Neural cell (in vitro differentiated cells): ENCODE measurements around the gene ANGPT4. TPM values are rescaled to one million over a fixed set of nuclear protein-coding genes. Genes with fewer than 3 reads are reported as not detected.

Experiments used
- H2AFZ ChIP-seq: fragments of 200-600, 300-800 bp; sonication (generic), shearing (Covaris generic); 2 replicates; pipeline ENCODE4 v1.6.0; 2014; ENCODE audit warnings: low read depth, mild to moderate bottlenecking, antibody characterized with exemption, low read length, moderate library complexity
- H3F3A ChIP-seq: fragments of 200-600 bp; shearing (Covaris generic); 2 replicates; pipeline ENCODE4 v1.6.1; 2016; ENCODE audit warnings: mild to moderate bottlenecking, moderate library complexity, mixed read lengths, antibody characterized with exemption, low read length; ENCODE audit not compliant: insufficient read depth, poor library complexity, severe bottlenecking
- H3K27ac ChIP-seq: fragments of 200-600, 300-800 bp; sonication (generic), shearing (Covaris generic); 2 replicates; pipeline ENCODE4 v1.5.1; 2014; ENCODE audit warnings: mild to moderate bottlenecking, low read length, moderate library complexity
- H3K27me3 ChIP-seq: fragments of 300-800, 200-600 bp; sonication (generic), shearing (Covaris generic); 2 replicates; pipeline ENCODE4 v1.6.0; 2014; ENCODE audit warnings: mild to moderate bottlenecking, low read depth, low read length, moderate library complexity; ENCODE audit not compliant: insufficient read depth
- H3K36me3 ChIP-seq: fragments of 300-800, 200-600 bp; sonication (generic), shearing (Covaris generic); 2 replicates; pipeline ENCODE4 v1.5.1; 2014; ENCODE audit warnings: mild to moderate bottlenecking, antibody characterized with exemption, low read length, moderate library complexity; ENCODE audit not compliant: insufficient read depth
- H3K4me2 ChIP-seq: fragments of 300-800, 200-600 bp; sonication (generic), shearing (Covaris generic); 2 replicates; pipeline ENCODE4 v1.6.0; 2014; ENCODE audit warnings: mild to moderate bottlenecking, low read length
- H3K4me3 ChIP-seq: fragments of 300-800, 200-600 bp; sonication (generic), shearing (Covaris generic); 2 replicates; pipeline ENCODE4 v1.5.1; 2014; ENCODE audit warnings: mild to moderate bottlenecking, low read length, moderate library complexity
- H3K79me2 ChIP-seq: fragments of 200-600 bp; shearing (Covaris generic); replicated peaks from 2 replicates; pipeline ENCODE4 v1.6.0; 2014; ENCODE audit warnings: mild to moderate bottlenecking, low read length, moderate library complexity; ENCODE audit not compliant: insufficient read depth
- H3K9ac ChIP-seq: fragments of 300-800, 200-600 bp; sonication (generic), shearing (Covaris generic); 2 replicates; pipeline ENCODE4 v1.6.1; 2016; ENCODE audit warnings: mild to moderate bottlenecking, low read length, mixed read lengths
- H3K9me2 ChIP-seq: fragments of 200-600 bp; shearing (Covaris generic); 2 replicates; pipeline ENCODE4 v1.6.1; 2016; ENCODE audit warnings: mild to moderate bottlenecking, low read length, mixed read lengths; ENCODE audit not compliant: insufficient read depth
- H3K9me3 ChIP-seq: fragments of 200-600, 300-800 bp; sonication (generic), shearing (Covaris generic); 2 replicates; pipeline ENCODE4 v1.6.1; 2016; ENCODE audit warnings: mild to moderate bottlenecking, mixed run types, low read length, moderate library complexity, mixed read lengths
- H4K20me1 ChIP-seq: fragments of 200-600 bp; shearing (Covaris generic); 2 replicates; pipeline ENCODE4 v1.6.1; 2016; ENCODE audit warnings: mild to moderate bottlenecking, mixed run types; ENCODE audit not compliant: insufficient read depth
- EP300 ChIP-seq: fragments of 450-650 bp; conservative IDR thresholded peaks from 2 replicates; pipeline ENCODE4 v1.6.1; 2014; ENCODE audit warnings: antibody characterized with exemption, mild to moderate bottlenecking, moderate library complexity; ENCODE audit not compliant: poor library complexity, severe bottlenecking
- EZH2 ChIP-seq: fragments of 200-600, 300-800 bp; shearing (Covaris generic), sonication (generic); IDR thresholded peaks from 2 replicates; pipeline ENCODE4 v1.6.1; 2014; ENCODE audit warnings: antibody characterized with exemption, low read length, borderline replicate concordance, mild to moderate bottlenecking; ENCODE audit not compliant: insufficient read depth, poor library complexity, severe bottlenecking
- MXI1 ChIP-seq: fragments of 450-650 bp; conservative IDR thresholded peaks from 2 replicates; pipeline ENCODE4 v1.6.1; 2014; ENCODE audit warnings: antibody characterized with exemption, mild to moderate bottlenecking; ENCODE audit not compliant: poor library complexity, severe bottlenecking
- POLR2AphosphoS5 ChIP-seq: IDR thresholded peaks from 2 replicates; pipeline ENCODE4 v1.6.1; 2012
- RAD21 ChIP-seq: fragments of 450-650 bp; conservative IDR thresholded peaks from 2 replicates; pipeline ENCODE4 v1.6.1; 2014; ENCODE audit warnings: antibody characterized with exemption, mild to moderate bottlenecking, moderate library complexity
- SMC3 ChIP-seq: fragments of 450-650 bp; conservative IDR thresholded peaks from 2 replicates; pipeline ENCODE4 v1.6.1; 2014; ENCODE audit warnings: antibody characterized with exemption, mild to moderate bottlenecking, moderate library complexity; ENCODE audit not compliant: poor library complexity
- TAF1 ChIP-seq: IDR thresholded peaks from 2 replicates; pipeline ENCODE4 v1.6.1; 2012; ENCODE audit warnings: low read depth
- polyA plus RNA-seq: library from polyadenylated mRNA; depleted of rRNA; stranded (reverse); fragments of >200 nt; gene quantifications from 2 replicates; pipeline ENCODE4 v1.2.3, GENCODE V29; 2014
- TF ChIP-seq, protein P1 (sequence below): IDR thresholded peaks from 2 replicates; pipeline ENCODE4 v1.6.1; 2012; ENCODE audit warnings: borderline replicate concordance
- TF ChIP-seq, protein P2 (sequence below): fragments of 450-650 bp; IDR thresholded peaks from 2 replicates; pipeline ENCODE4 v1.5.1; 2014; ENCODE audit warnings: antibody characterized with exemption, mild to moderate bottlenecking, moderate library complexity; ENCODE audit not compliant: poor library complexity, severe bottlenecking

Gene ANGPT4
- polyA plus RNA-seq, 1 donor from 2014 or later = not detected

DNA sequence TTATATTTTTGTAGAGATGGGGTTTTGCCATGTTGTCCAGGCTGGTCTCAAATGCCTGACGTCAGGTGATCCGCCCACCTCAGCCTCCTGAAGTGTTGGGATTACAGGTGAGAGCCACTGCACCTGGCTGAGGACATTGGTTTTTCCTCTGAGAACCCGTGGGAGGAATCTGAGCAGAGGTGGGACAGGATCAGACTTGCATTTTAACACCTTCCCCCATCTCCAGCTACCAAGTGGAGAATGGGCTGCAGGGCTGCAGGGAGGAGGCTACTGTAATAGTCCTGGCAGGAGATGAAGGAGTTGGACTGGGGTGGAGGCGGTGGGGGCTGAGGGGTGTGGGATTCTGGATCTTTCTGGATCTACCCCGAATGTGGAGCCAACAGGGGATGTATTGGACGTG is 58.1 kb downstream of the ANGPT4 start:
- Histone ChIP-seq H3K9me3 (no peaks in the 10 kb centered on the region), H3K9me2 (no peaks in the 10 kb centered on the region), H3K27me3 (no peaks in the 10 kb centered on the region), H3F3A (no peaks in the 10 kb centered on the region), H4K20me1 (no peaks in the 10 kb centered on the region), H3K9ac (no peak overlapping the region), H3K4me2 (no peak overlapping the region), H2AFZ (no peak overlapping the region), H3K27ac (no peak overlapping the region), H3K36me3 (no peaks in the 10 kb centered on the region), H3K4me3 (no peak overlapping the region), H3K79me2 (no peaks in the 10 kb centered on the region)
- TF ChIP-seq RAD21 = no peak
- TF ChIP-seq, protein P1, sequence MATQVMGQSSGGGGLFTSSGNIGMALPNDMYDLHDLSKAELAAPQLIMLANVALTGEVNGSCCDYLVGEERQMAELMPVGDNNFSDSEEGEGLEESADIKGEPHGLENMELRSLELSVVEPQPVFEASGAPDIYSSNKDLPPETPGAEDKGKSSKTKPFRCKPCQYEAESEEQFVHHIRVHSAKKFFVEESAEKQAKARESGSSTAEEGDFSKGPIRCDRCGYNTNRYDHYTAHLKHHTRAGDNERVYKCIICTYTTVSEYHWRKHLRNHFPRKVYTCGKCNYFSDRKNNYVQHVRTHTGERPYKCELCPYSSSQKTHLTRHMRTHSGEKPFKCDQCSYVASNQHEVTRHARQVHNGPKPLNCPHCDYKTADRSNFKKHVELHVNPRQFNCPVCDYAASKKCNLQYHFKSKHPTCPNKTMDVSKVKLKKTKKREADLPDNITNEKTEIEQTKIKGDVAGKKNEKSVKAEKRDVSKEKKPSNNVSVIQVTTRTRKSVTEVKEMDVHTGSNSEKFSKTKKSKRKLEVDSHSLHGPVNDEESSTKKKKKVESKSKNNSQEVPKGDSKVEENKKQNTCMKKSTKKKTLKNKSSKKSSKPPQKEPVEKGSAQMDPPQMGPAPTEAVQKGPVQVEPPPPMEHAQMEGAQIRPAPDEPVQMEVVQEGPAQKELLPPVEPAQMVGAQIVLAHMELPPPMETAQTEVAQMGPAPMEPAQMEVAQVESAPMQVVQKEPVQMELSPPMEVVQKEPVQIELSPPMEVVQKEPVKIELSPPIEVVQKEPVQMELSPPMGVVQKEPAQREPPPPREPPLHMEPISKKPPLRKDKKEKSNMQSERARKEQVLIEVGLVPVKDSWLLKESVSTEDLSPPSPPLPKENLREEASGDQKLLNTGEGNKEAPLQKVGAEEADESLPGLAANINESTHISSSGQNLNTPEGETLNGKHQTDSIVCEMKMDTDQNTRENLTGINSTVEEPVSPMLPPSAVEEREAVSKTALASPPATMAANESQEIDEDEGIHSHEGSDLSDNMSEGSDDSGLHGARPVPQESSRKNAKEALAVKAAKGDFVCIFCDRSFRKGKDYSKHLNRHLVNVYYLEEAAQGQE = no peak
- TF ChIP-seq TAF1 = no peak
- TF ChIP-seq, protein P2, sequence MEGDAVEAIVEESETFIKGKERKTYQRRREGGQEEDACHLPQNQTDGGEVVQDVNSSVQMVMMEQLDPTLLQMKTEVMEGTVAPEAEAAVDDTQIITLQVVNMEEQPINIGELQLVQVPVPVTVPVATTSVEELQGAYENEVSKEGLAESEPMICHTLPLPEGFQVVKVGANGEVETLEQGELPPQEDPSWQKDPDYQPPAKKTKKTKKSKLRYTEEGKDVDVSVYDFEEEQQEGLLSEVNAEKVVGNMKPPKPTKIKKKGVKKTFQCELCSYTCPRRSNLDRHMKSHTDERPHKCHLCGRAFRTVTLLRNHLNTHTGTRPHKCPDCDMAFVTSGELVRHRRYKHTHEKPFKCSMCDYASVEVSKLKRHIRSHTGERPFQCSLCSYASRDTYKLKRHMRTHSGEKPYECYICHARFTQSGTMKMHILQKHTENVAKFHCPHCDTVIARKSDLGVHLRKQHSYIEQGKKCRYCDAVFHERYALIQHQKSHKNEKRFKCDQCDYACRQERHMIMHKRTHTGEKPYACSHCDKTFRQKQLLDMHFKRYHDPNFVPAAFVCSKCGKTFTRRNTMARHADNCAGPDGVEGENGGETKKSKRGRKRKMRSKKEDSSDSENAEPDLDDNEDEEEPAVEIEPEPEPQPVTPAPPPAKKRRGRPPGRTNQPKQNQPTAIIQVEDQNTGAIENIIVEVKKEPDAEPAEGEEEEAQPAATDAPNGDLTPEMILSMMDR = no peak
- TF ChIP-seq EP300 = no peak
- no peak for TF ChIP-seq SMC3
- TF ChIP-seq POLR2AphosphoS5 = no peak
- no peak for TF ChIP-seq MXI1

DNA sequence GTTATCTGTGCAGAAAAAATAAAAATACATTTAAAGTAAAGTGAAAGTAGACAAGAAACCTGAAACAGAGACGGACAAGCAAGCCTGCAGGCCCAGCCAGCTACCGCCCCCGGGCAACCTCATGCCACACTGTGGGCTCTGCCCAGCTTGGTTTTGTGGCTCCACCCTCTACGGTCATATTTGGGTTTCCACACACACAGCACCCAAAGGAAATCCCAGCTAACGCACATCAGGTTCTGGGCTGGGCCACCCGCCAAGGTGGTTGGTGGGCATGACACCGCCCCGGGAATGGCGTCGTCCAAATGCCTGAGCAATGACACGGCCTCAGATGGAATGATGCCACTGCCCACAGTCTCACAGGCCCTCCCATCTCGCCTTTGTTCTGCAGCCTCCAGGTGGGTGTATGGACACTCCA is 59.8 kb downstream of the ANGPT4 start:
- TF ChIP-seq, protein P1 = no peak
- no peak for TF ChIP-seq EZH2
- TF ChIP-seq, protein P2 = no peak
- TF ChIP-seq RAD21 = no peak
- TF ChIP-seq MXI1 = no peak
- no peak for TF ChIP-seq TAF1
- no peak for TF ChIP-seq EP300
- TF ChIP-seq POLR2AphosphoS5 = no peak
- no peak for TF ChIP-seq SMC3
- Histone ChIP-seq H3K9me3 (no peaks in the 10 kb centered on the region), H3K79me2 (no peaks in the 10 kb centered on the region), H4K20me1 (no peaks in the 10 kb centered on the region), H2AFZ (no peak overlapping the region), H3F3A (no peaks in the 10 kb centered on the region), H3K27me3 (no peaks in the 10 kb centered on the region), H3K36me3 (no peaks in the 10 kb centered on the region), H3K4me2 (no peak overlapping the region), H3K4me3 (no peak overlapping the region), H3K27ac (no peak overlapping the region), H3K9me2 (no peaks in the 10 kb centered on the region), H3K9ac (no peak overlapping the region)
